AG08395 (cell line): ENCODE measurements around the gene VAC14.
A peak's percentile ranks its signal among the peaks of the same experiment; 100 is the strongest.

Source experiments
- DNase-seq: peaks from one replicate; pipeline ENCODE4 v3.0.0; 2012; ENCODE audit warnings: mixed read lengths, low spot score

The VAC14 gene

GRCh38 chr16:70786020-70786755, 14.8 kb downstream of the VAC14 start:
- no peak for DNase-seq

GRCh38 chr16:70784692-70785555, 16.0 kb downstream of the VAC14 start:
- DNase-seq: no peak

- no peak for DNase-seq
These were observed 18.7 kb downstream of the VAC14 start for GRCh38 chr16:70782237-70782636.

GRCh38 chr16:70781800-70782199, 19.2 kb downstream of the VAC14 start:
- DNase-seq: no peak

- no peak for DNase-seq
These were observed 20.4 kb downstream of the VAC14 start for GRCh38 chr16:70780546-70780945.

GRCh38 chr16:70779361-70779760, 21.6 kb downstream of the VAC14 start:
- DNase-seq: no peak

- DNase-seq: peak; percentile 93
These were observed 22.1 kb downstream of the VAC14 start for GRCh38 chr16:70778901-70779309.

- no peak for DNase-seq
These were observed 23.0 kb downstream of the VAC14 start for GRCh38 chr16:70777973-70778406.

GRCh38 chr16:70777496-70777895, 23.5 kb downstream of the VAC14 start:
- DNase-seq: no peak

GRCh38 chr16:70775399-70775798, 25.6 kb downstream of the VAC14 start:
- DNase-seq: no peak

- DNase-seq: no peak
These were observed 26.7 kb downstream of the VAC14 start for GRCh38 chr16:70774261-70774660.

- DNase-seq: no peak
These were observed 28.5 kb downstream of the VAC14 start for GRCh38 chr16:70772493-70772892.

- DNase-seq: peak; percentile 71
These were observed 30.1 kb downstream of the VAC14 start for GRCh38 chr16:70770626-70771552.

- DNase-seq: no peak
These were observed 30.7 kb downstream of the VAC14 start for GRCh38 chr16:70770291-70770625.

- DNase-seq: no peak
These were observed 31.2 kb downstream of the VAC14 start for GRCh38 chr16:70769761-70770160.

- no peak for DNase-seq
These were observed 31.8 kb downstream of the VAC14 start for GRCh38 chr16:70769131-70769530.

- DNase-seq: peak; percentile 52
These were observed 32.8 kb downstream of the VAC14 start for GRCh38 chr16:70768203-70768580.

- DNase-seq: no peak
These were observed 33.4 kb downstream of the VAC14 start for GRCh38 chr16:70767377-70768202.

GRCh38 chr16:70766658-70767057, 34.3 kb downstream of the VAC14 start:
- DNase-seq: no peak

- DNase-seq: no peak
These were observed 34.8 kb downstream of the VAC14 start for GRCh38 chr16:70766176-70766575.

GRCh38 chr16:70765491-70765890, 35.5 kb downstream of the VAC14 start:
- no peak for DNase-seq
